TTC549 (cell line): ENCODE measurements around the gene STK32C.
"Not testable (repeated sequence)": the region's sequence is repeated elsewhere in the genome, so short reads cannot be mapped to it uniquely, and the experiment has no call there.

Source experiments
- FAIRE-seq: peaks from 2 replicates; lab custom pipeline; 2012; peaks lifted over from hg19 to GRCh38; lab: Jason Lieb, UNC

Gene STK32C

GRCh38 chr10:132317477-132317876 lies 9.7 kb upstream of the STK32C start:
- FAIRE-seq, result not testable (repeated sequence)

- FAIRE-seq, result no peak
These were observed 8.4 kb upstream of the STK32C start for GRCh38 chr10:132316133-132316532.

DNA sequence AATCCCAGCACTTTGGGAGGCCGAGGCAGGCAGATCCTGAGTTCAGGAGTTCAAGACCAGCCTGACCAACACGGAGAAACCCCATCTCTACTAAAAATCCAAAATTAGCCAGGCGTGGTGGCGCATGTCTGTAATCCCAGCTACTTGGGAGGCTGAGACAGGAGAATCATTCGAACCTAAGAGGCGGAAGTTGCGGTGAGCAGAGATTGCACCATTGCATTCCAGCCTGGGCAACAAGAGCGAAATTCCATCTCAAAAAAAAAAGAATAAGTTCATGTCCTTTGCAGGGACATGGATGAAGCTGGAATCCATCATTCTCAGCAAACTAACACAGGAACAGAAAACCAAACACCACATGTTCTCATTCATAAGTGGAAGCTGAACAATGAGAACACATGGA lies 7.1 kb upstream of the STK32C start:
- FAIRE-seq, result not testable (repeated sequence)

- FAIRE-seq, result no peak
These were observed 6.6 kb upstream of the STK32C start for GRCh38 chr10:132314336-132314735.

DNA sequence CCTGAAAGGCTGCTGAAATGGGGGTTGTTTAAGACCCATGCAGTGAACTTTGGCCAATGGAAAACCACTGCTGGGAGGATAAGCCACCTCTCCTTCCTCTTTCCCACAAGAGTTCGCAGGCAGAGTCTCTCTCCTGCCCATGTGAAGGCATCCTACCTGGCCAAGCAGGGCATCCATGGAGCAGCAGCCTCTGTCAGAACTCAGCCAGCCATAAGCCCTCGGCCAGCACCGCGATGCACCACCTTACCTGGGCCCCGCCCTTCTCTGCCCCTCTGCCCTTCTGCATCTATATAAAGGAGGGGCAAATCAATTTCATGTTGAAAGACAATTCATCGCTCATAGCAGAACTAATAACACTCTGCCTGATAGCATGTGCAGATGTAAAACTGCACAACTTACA lies 6.1 kb upstream of the STK32C start:
- FAIRE-seq, result no peak

GRCh38 chr10:132313305-132313704 lies 5.6 kb upstream of the STK32C start:
- no peak for FAIRE-seq

GRCh38 chr10:132311338-132311939 lies 3.7 kb upstream of the STK32C start:
- FAIRE-seq, result no peak

DNA sequence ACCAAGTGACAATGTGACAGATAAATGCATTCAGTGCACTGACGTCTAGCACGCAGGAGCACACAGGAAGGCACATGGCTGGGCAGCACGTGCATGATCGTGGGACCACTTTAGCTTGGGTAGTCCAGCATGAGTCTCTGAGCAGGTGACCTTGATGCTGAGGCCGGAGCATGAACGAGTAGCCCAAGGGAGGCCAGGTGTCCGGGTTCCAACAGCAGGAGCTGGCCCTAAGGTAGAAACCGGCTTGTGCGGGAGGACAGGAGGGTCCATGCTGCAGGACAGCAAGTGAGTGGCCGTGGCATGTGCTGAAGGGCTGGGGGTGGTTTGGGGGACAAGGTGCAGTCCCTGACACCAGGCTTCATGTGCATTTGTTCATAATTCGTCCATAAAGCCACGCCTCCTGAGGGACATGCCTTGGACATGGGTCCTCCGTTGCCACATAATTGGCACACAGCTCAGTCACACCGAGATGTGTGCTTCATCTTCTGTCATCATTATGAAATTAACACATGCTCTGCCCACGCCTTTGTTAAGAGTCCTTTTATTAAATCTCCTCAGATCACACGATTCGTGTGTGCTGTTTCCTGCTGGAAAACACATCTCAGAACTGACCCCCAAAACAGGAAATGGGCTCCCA lies 3.1 kb upstream of the STK32C start:
- no peak for FAIRE-seq

DNA sequence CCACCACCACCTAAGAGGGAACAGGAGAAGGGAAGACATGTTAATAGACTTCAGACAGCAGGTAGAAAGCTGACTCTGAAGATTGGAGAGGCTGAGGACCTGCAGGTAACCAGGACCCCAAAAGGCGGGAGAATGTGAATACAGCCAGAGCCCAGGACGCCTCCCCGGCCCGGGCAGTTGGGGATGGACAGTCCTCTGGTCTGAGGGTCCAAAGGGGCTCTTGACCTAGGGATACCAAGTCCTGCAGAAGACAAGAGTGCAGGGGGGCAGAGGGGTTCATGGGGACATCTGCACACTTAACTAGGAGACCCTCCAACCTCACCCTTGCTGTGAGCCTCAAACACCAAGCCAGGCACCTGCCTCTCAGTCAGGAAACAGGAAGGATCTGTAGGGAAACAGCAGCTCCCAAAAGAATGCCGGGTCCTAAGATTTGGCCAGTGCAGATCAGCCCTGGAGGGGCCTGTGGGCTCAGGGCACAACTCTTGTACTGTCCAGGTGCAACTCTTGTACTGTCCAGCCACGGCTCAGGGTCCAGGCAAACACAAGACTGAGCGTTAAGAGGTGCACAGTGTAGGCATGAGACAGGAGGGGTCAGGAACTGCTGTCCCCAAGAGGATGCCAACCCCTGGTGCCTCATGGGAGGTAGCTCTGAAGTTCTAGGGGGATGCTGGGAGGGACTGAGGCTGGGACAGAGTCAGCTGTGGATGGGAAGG lies 2.3 kb upstream of the STK32C start:
- FAIRE-seq, result no peak

DNA sequence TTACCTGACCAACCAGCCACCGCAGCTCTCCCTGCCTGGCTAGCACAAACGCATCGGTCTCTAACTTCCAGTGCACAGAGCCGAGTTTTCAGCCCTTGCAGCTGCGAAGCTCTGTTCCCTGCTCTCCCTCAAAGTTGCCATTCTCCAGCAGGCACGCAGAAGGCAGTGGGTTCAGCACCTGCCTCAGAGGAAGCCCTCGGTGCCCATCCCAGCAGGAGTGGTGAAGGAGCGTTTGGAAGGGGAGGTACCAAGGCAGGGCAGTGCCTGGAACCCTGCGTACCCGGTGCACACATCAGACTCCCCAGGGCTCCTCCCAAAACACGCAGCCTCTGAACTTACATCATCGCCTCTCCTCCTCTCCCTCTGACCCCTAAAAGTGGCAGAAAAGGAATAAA lies 1.7 kb upstream of the STK32C start:
- FAIRE-seq, result no peak

- FAIRE-seq, result no peak
These were observed 1.1 kb upstream of the STK32C start for GRCh38 chr10:132308587-132309470.

- FAIRE-seq, result no peak
These were observed 642 bp downstream of the STK32C start for GRCh38 chr10:132306864-132307751.

- FAIRE-seq, result no peak
These were observed 1.4 kb downstream of the STK32C start for GRCh38 chr10:132306343-132306685.

GRCh38 chr10:132305654-132306342 lies 2.0 kb downstream of the STK32C start:
- FAIRE-seq, result no peak

- FAIRE-seq, result no peak
These were observed 2.8 kb downstream of the STK32C start for GRCh38 chr10:132304756-132305509.

GRCh38 chr10:132303361-132304115 lies 4.2 kb downstream of the STK32C start:
- FAIRE-seq, result no peak

DNA sequence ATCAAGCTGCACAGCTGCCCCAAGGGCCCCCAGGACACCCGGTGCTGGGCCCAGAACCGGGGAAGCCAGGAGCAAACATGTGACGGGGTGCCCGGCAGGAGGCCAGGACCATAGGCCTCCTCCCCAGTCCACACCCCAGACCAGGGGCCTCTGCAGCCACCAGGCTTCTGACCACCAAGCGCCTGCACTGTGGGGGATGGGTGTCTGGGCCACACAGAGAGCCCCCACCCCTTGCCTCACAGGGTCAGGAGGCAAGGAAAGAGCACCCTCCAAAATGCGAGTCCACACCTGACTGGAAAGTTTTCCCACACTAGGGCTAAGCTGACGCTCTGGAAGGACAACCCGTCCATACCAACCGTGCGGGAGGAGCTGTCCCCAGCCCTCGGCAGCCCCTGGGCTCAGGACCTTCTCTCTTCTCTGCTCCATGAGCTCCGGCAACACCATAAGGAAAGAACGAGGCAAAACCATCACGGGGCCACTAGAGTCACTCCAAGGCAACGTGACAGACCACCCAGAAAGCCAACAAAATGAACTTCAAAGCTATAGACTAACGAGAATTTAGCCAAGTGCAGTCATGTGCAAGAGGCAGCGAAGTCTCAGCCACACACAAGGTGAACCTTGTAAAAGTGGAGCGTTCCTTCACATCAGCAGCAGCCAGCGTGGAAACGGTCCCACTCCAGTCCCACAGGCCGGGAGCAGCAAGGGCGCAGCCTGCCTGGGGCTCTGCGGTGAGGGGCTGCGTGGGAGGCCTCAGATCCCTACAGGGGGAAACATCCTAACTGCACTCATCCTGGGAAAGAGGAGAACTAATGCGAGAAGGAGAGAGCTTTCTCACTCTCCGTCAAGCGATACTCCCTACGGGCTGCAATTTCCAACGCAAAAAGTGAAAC lies 5.1 kb downstream of the STK32C start:
- no peak for FAIRE-seq
